Measurements from ENCODE around the gene PLA2G15.

The PLA2G15 gene

GRCh38 chr16:68276223-68276622 is 31.1 kb downstream of the PLA2G15 start:
- TF ChIP-seq, protein P1, sequence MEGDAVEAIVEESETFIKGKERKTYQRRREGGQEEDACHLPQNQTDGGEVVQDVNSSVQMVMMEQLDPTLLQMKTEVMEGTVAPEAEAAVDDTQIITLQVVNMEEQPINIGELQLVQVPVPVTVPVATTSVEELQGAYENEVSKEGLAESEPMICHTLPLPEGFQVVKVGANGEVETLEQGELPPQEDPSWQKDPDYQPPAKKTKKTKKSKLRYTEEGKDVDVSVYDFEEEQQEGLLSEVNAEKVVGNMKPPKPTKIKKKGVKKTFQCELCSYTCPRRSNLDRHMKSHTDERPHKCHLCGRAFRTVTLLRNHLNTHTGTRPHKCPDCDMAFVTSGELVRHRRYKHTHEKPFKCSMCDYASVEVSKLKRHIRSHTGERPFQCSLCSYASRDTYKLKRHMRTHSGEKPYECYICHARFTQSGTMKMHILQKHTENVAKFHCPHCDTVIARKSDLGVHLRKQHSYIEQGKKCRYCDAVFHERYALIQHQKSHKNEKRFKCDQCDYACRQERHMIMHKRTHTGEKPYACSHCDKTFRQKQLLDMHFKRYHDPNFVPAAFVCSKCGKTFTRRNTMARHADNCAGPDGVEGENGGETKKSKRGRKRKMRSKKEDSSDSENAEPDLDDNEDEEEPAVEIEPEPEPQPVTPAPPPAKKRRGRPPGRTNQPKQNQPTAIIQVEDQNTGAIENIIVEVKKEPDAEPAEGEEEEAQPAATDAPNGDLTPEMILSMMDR (IDR thresholded peaks at IDR 0.05), result no peak

- TF ChIP-seq, protein P1 (IDR thresholded peaks at IDR 0.05), result no peak
Observed at GRCh38 chr16:68279726-68280558, 34.8 kb downstream of the PLA2G15 start.

- TF ChIP-seq, protein P1 (IDR thresholded peaks at IDR 0.05), result no peak
Observed at GRCh38 chr16:68281368-68282063, 36.3 kb downstream of the PLA2G15 start.

DNA sequence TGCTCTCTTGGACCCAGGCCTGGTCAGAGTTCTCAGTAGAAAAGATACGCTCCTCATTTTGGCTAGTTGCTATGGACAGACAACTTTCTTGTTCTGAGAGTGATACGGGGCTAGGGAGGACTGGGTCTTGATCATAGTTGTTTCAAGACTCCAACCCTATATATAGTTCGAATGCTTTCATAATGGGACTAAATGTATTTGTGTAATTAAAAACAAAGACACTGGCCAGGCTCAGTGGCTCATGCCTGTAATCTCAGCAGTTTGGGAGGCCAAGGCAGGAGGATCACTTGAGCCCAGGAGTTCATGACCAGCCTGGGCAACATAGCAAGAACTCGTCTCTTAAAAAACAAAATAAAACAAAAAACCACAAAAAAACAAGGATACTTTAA is 36.9 kb downstream of the PLA2G15 start:
- TF ChIP-seq, protein P1 (IDR thresholded peaks at IDR 0.05), result no peak

GRCh38 chr16:68283346-68283745 is 38.2 kb downstream of the PLA2G15 start:
- TF ChIP-seq, protein P1 (IDR thresholded peaks at IDR 0.05), result no peak

- TF ChIP-seq, protein P1 (IDR thresholded peaks at IDR 0.05), result no peak
Observed at GRCh38 chr16:68283801-68284598, 38.8 kb downstream of the PLA2G15 start.

- TF ChIP-seq, protein P1 (IDR thresholded peaks at IDR 0.05), result no peak
Observed at GRCh38 chr16:68284847-68285246, 39.7 kb downstream of the PLA2G15 start.
